K562 (cell line): Measurements from ENCODE around the gene FN1. TPM values are rescaled to one million over a fixed set of nuclear protein-coding genes. Genes with fewer than 3 reads are reported as not detected.

Experiments used
- ATAC-seq: fragments of 200-7000 bp; cut with Tn5 transposase; 3 replicates; pipeline ENCODE4 v1.9.1; 2020; ENCODE audit warnings: moderate library complexity
- BruUV-seq: library from RNA; stranded (reverse); fragments of 400-500 nt; replicated peaks from 2 replicates; lab custom pipeline; 2021; lab: Mats Ljungman, UMichigan
- CTCF ChIA-PET: fragments of 300-600 bp; formaldehyde crosslinking; extraction: SDS; loops from one replicate; lab custom pipeline; 2021; ENCODE audit warnings: low intra/inter-chr PET ratio; lab: Yijun Ruan, JAX
- POLR2A ChIA-PET: fragments of 300-600, 350-650 bp; sonication (Branson Sonifier 250); formaldehyde crosslinking; extraction: SDS; loops from one replicate; lab custom pipeline; 2021; ENCODE audit warnings: antibody characterized with exemption, inconsistent platforms; lab: Yijun Ruan, JAX
- DNase-seq, 4 experiments: peaks; one replicate each; pipeline versions ENCODE4 v3.0.0 to v3.0.0-alpha.2; 2011 to 2018; ENCODE audit warnings: low spot score in 3 of 4, mixed read lengths in 3 of 4; ENCODE audit errors: extremely low read depth in 1 of 4
- FAIRE-seq: peaks from 2 replicates; lab custom pipeline; 2011; peaks lifted over from hg19 to GRCh38; lab: Jason Lieb, UNC
- H2AFZ ChIP-seq: 2 replicates; pipeline ENCODE4 v1.6.0; 2011; ENCODE audit warnings: low read depth, low read length, control low read depth, inconsistent platforms
- H3K27ac ChIP-seq: fragments of 200-600 bp; 3 replicates; pipeline ENCODE4 v1.8.0; 2011; ENCODE audit warnings: low read depth, mild to moderate bottlenecking, control low read depth, inconsistent platforms, low read length, moderate library complexity, mixed read lengths; ENCODE audit errors: extremely low read depth
- H3K27me3 ChIP-seq, 2 experiments: fragments of 300-600 bp in 1 of 2; 2 replicates in 1 of 2; 3 replicates in 1 of 2; pipeline versions ENCODE4 v1.6.0 to v1.8.0; 2011; ENCODE audit warnings: inconsistent platforms in 2 of 2, low read length in 2 of 2, mild to moderate bottlenecking in 1 of 2, mixed read lengths in 1 of 2, moderate library complexity in 1 of 2; ENCODE audit not compliant: control insufficient read depth in 2 of 2, insufficient read depth in 2 of 2
- H3K36me3 ChIP-seq: fragments of 300-600 bp; 3 replicates; pipeline ENCODE4 v1.8.0; 2011; ENCODE audit warnings: mild to moderate bottlenecking, low read length, inconsistent platforms; ENCODE audit not compliant: control insufficient read depth, insufficient read depth
- H3K4me1 ChIP-seq, 2 experiments: fragments of 200-600 bp in 1 of 2; replicated peaks in 1 of 2; 2 replicates in 1 of 2; 3 replicates in 1 of 2; pipeline versions ENCODE4 v1.5.1 to v1.8.0; 2011; ENCODE audit warnings: inconsistent platforms in 2 of 2, low read length in 2 of 2, mild to moderate bottlenecking in 1 of 2, mixed read lengths in 1 of 2, moderate library complexity in 1 of 2; ENCODE audit not compliant: control insufficient read depth in 2 of 2, insufficient read depth in 2 of 2
- H3K4me2 ChIP-seq: 2 replicates; pipeline ENCODE4 v1.6.1; 2011; ENCODE audit warnings: low read length, control low read depth, inconsistent platforms, mixed read lengths; ENCODE audit not compliant: insufficient read depth
- H3K4me3 ChIP-seq: fragments of 200-600 bp; sonication (generic), shearing (Covaris generic); 2 replicates; pipeline ENCODE4 v1.5.1; 2016; ENCODE audit warnings: control low read depth, inconsistent platforms
- H3K79me2 ChIP-seq: fragments of 200-600 bp; 3 replicates; pipeline ENCODE4 v1.8.0; 2011; ENCODE audit warnings: low read length, inconsistent platforms; ENCODE audit not compliant: control insufficient read depth, insufficient read depth
- H3K9ac ChIP-seq, 2 experiments: 2 replicates each; pipeline versions ENCODE4 v1.6.0 to v1.6.1; 2011; ENCODE audit warnings: low read depth in 2 of 2, low read length in 2 of 2, control low read depth in 1 of 2, inconsistent platforms in 1 of 2, mild to moderate bottlenecking in 1 of 2, mixed read lengths in 1 of 2; ENCODE audit not compliant: insufficient read depth in 1 of 2
- H3K9me1 ChIP-seq: one replicate; pipeline ENCODE4 v1.6.0; 2011; ENCODE audit warnings: inconsistent platforms, mild to moderate bottlenecking, low read length, moderate library complexity; ENCODE audit not compliant: control insufficient read depth, insufficient read depth
- H3K9me3 ChIP-seq: replicated peaks from 2 replicates; pipeline ENCODE4 v1.5.1; 2011; ENCODE audit warnings: low read depth, low read length, inconsistent platforms; ENCODE audit not compliant: control insufficient read depth, insufficient read depth
- H4K20me1 ChIP-seq: replicated peaks from 2 replicates; pipeline ENCODE4 v1.6.1; 2011; ENCODE audit warnings: low read length, inconsistent platforms, mixed read lengths; ENCODE audit not compliant: control insufficient read depth, insufficient read depth
- GABPB1 ChIP-seq: sonication (generic); formaldehyde crosslinking; IDR thresholded peaks from 2 replicates; pipeline ENCODE4 v1.8.0; 2022; ENCODE audit warnings: mild to moderate bottlenecking, missing genetic modification reagents
- GTF2E2 ChIP-seq: fragments of 200-800 bp; sonication (Bioruptor generic); IDR thresholded peaks from 2 replicates; pipeline ENCODE4 v1.6.1; 2016; ENCODE audit warnings: missing genetic modification characterization, missing compliant biosample characterization
- HNRNPK ChIP-seq: fragments of 200-400 bp; formaldehyde crosslinking; IDR thresholded peaks from one replicate; pipeline ENCODE4 v1.6.1; 2018; ENCODE audit warnings: mild to moderate bottlenecking, low read depth, low read length; ENCODE audit not compliant: poor library complexity, severe bottlenecking
- IFI16 ChIP-seq: fragments of 250-450 bp; sonication (Bioruptor Pico); IDR thresholded peaks from 2 replicates; pipeline ENCODE4 v2.1.2; 2022; ENCODE audit warnings: mild to moderate bottlenecking, inconsistent platforms
- KHSRP ChIP-seq: fragments of 450-650 bp; IDR thresholded peaks from 2 replicates; pipeline ENCODE4 v1.6.1; 2017
- MBD2 ChIP-seq: sonication (generic); IDR thresholded peaks from 2 replicates; pipeline ENCODE4 v1.6.1; 2016; ENCODE audit warnings: low read depth, borderline replicate concordance
- MYBL2 ChIP-seq, 2 experiments: fragments of 450-650 bp in 1 of 2; sonication (generic) in 1 of 2; formaldehyde crosslinking in 1 of 2; IDR thresholded peaks; 2 replicates each; pipeline versions ENCODE4 v1.6.1 to v1.8.1; 2017 to 2022; ENCODE audit warnings: borderline replicate concordance in 1 of 2, inconsistent platforms in 1 of 2, low read depth in 1 of 2, mild to moderate bottlenecking in 1 of 2, missing genetic modification reagents in 1 of 2, moderate library complexity in 1 of 2
- POU5F1 ChIP-seq: fragments of 150-350 bp; IDR thresholded peaks from 2 replicates; pipeline ENCODE4 v1.6.1; 2014; ENCODE audit warnings: borderline replicate concordance, low read length, low read depth, mild to moderate bottlenecking; ENCODE audit not compliant: partially characterized antibody
- ZFPM2 ChIP-seq: fragments of 250-450 bp; sonication (Bioruptor Pico); IDR thresholded peaks from 2 replicates; pipeline ENCODE4 v1.5.1; 2022; ENCODE audit warnings: mild to moderate bottlenecking
- ZNF165 ChIP-seq: fragments of 250-450 bp; sonication (Bioruptor Pico); IDR thresholded peaks from 2 replicates; pipeline ENCODE4 v1.4.0; 2020; ENCODE audit warnings: borderline replicate concordance
- ZNF512 ChIP-seq: IDR thresholded peaks from 2 replicates; pipeline ENCODE4 v1.6.1; 2016; ENCODE audit warnings: missing genetic modification characterization, missing compliant biosample characterization
- ZNF695 ChIP-seq: fragments of 450-650 bp; formaldehyde crosslinking; IDR thresholded peaks from 2 replicates; pipeline ENCODE4 v1.4.0; 2020; ENCODE audit warnings: mild to moderate bottlenecking, moderate library complexity
- ZNF76 ChIP-seq: fragments of 250-450 bp; sonication (Bioruptor Pico); IDR thresholded peaks from 2 replicates; pipeline ENCODE4 v1.4.0; 2020; ENCODE audit warnings: mild to moderate bottlenecking, moderate library complexity, borderline replicate concordance
- WGBS: fragments of 100-300 bp; shearing (Covaris generic); methylation state at CpG from one replicate; pipeline ENCODE4 v1.1.6; 2016; ENCODE audit warnings: low coverage, mixed read lengths; ENCODE audit not compliant: insufficient coverage; ENCODE audit errors: missing lambda C conversion rate; 5-methylcytosine and 5-hydroxymethylcytosine counted together
- in situ Hi-C: fragments of 300-500 bp; cut with MboI; formaldehyde crosslinking; loops from 4 replicates; pipeline ENCODE4 v1.15.0; 2018; ENCODE audit warnings: inconsistent platforms, mixed read lengths
- intact Hi-C: fragments of 100-400 bp; cut with micrococcal nuclease; formaldehyde crosslinking; loops from 2 replicates; pipeline ENCODE4 v1.14.2; 2022
- polyA plus RNA-seq, 8 experiments: library from polyadenylated mRNA; depleted of rRNA in 4 of 8; stranded (reverse) in 5 of 8; unstranded in 3 of 8; fragments of >200 nt; fragmentation: Nextera tagmentation in 2 of 8; fragmentation: Illumina TruSeq in 1 of 8; extraction: Ambion mirVana in 2 of 8; extraction: Trizol in 1 of 8; gene quantifications; 2 replicates each; pipeline versions ENCODE4 v1.2.1 to v1.2.3, GENCODE V29; 2011 to 2014; ENCODE audit warnings: inconsistent platforms in 1 of 8, missing spikeins in 1 of 8
- total RNA-seq, 7 experiments: library from RNA; depleted of rRNA in 6 of 7; stranded (reverse); fragments of >200 nt in 6 of 7; fragmentation: Illumina TruSeq in 2 of 7; extraction: Trizol in 2 of 7; gene quantifications; 2 replicates each; pipeline versions ENCODE4 v1.2.1 to v1.2.3, GENCODE V29; 2011 to 2021; ENCODE audit warnings: low replicate concordance in 1 of 7
- TF ChIP-seq, protein P1 (sequence below): fragments of 450-650 bp; IDR thresholded peaks from 2 replicates; pipeline ENCODE4 v1.6.1; 2014; ENCODE audit warnings: low read depth, mild to moderate bottlenecking, moderate library complexity, borderline replicate concordance

FN1 gene
- total and polyA plus RNA-seq, 9 of the 15 experiments (the other 6 are each of a cell fraction or from before 2014, with no cell fraction given), result 7.4 to 19.1 (median 11.2) TPM

DNA sequence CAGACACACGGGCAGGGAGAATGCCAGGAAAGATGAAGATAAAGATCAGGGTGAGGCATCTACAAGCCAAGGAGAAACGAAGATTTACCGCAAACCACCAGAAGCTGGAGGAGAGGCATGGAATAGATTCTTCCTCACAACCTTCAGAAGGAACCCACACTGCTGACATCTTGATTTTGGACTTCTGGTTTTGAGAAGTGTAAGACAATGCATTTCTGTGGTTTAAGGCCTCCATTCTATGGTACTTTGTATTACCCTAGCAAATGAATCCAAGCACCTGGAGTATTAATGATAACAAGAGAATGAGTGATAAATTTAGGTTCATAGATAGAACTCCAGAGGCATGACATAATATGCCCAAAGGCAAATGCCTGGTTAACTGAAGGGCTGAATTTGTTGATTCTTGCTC is 11.8 kb upstream of the FN1 start:
- no peak overlapping the region for H3K9ac ChIP-seq
- no TSS peak for BruUV-seq
- in situ Hi-C loops, result no loop called here
- 17% methylated on average over 2 of the region's 3 CpGs for WGBS
- ATAC-seq, result no peak
- no peak overlapping the region for H3K27ac ChIP-seq
- TF ChIP-seq POU5F1 (no peak), ZFPM2 (CRISPR knock-in tag) (no peak), MBD2 (no peak), ZNF512 (tag) (no peak)
- TF ChIP-seq, all 486 proteins: peak for 0
- H3K27me3 ChIP-seq, result no peaks in the 10 kb centered on the region
- no peak overlapping the region for H3K4me2 ChIP-seq
- no peaks in the 10 kb centered on the region for H3K9me1 ChIP-seq
- FAIRE-seq (no peak), DNase-seq (no peak)
- ChIA-PET CTCF (no interaction called here), POLR2A (no interaction called here)
- H4K20me1 ChIP-seq, result no peaks in the 10 kb centered on the region
- H3K4me3 ChIP-seq, result no peak overlapping the region
- H3K79me2 ChIP-seq, result no peaks in the 10 kb centered on the region
- intact Hi-C loops, result loop anchor here (10.0 kb wide), 1 partner anchor 163 kb away; no protein-coding TSS in a partner anchor
- H3K9me3 ChIP-seq, result no peaks in the 10 kb centered on the region
- H3K4me1 ChIP-seq, result no peaks in the 10 kb centered on the region
- H3K36me3 ChIP-seq, result no peaks in the 10 kb centered on the region
- H2AFZ ChIP-seq, result no peak overlapping the region

DNA sequence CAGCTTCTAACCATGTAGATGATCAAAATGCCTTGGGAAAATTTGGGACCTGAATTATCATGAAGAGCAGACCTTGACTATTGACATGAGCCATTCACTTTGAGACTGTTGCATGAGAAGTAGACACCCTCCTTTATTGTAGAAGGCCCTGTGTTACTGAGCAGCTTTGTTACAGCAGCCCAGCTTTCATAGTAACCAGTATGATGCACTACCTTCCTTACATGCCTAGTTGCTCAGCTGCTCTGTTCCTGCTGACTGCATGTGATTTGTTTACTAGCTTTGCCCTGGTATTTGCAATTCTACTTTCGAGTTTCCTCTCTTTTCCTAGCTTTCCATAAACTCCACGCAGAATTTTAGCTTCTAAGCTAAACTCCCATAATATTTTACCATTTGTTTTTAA is 11.2 kb upstream of the FN1 start:
- ATAC-seq, result no peak
- no peaks in the 10 kb centered on the region for H3K79me2 ChIP-seq
- H3K9ac ChIP-seq, result no peak overlapping the region
- POLR2A ChIA-PET, result no interaction called here
- in situ Hi-C loops (no loop called here), intact Hi-C loops (loop anchor here (10.0 kb wide), 1 partner anchor 162 kb away; no protein-coding TSS in a partner anchor)
- no peak overlapping the region for H3K4me2 ChIP-seq
- FAIRE-seq, result no peak
- CTCF ChIA-PET, result no interaction called here
- no peak for DNase-seq
- H3K9me3 ChIP-seq, result no peaks in the 10 kb centered on the region
- H3K4me1 ChIP-seq, result peaks cover 0 to 5% of the 10 kb centered on the region in 2 experiments; a peak in 3 of 5 replicates
- no peaks in the 10 kb centered on the region for H3K27me3 ChIP-seq
- no TSS peak for BruUV-seq
- H4K20me1 ChIP-seq, result no peaks in the 10 kb centered on the region
- no peaks in the 10 kb centered on the region for H3K9me1 ChIP-seq
- no peaks in the 10 kb centered on the region for H3K36me3 ChIP-seq
- no peak overlapping the region for H3K27ac ChIP-seq
- H3K4me3 ChIP-seq, result no peak overlapping the region
- no peak overlapping the region for H2AFZ ChIP-seq
- WGBS, result 44% methylated on average over 2 of the region's 2 CpGs
- no peak for TF ChIP-seq ZNF165 (CRISPR knock-in tag)
- no peak for TF ChIP-seq ZNF76 (CRISPR knock-in tag)
- TF ChIP-seq GABPB1 (CRISPR knock-in tag), result no peak
- TF ChIP-seq GTF2E2 (tag), result no peak
- TF ChIP-seq ZNF695 (CRISPR knock-in tag), result no peak
- no peak for TF ChIP-seq HNRNPK
- no peak for TF ChIP-seq IFI16 (CRISPR knock-in tag)
- TF ChIP-seq KHSRP, result no peak
- TF ChIP-seq MYBL2 (IDR thresholded peaks at IDR 0.05; ENCODE audit: low read depth), result no peak
- TF ChIP-seq MYBL2 (CRISPR knock-in tag; IDR thresholded peaks at IDR 0.05; ENCODE audit: borderline replicate concordance), result no peak
- TF ChIP-seq, protein P1, sequence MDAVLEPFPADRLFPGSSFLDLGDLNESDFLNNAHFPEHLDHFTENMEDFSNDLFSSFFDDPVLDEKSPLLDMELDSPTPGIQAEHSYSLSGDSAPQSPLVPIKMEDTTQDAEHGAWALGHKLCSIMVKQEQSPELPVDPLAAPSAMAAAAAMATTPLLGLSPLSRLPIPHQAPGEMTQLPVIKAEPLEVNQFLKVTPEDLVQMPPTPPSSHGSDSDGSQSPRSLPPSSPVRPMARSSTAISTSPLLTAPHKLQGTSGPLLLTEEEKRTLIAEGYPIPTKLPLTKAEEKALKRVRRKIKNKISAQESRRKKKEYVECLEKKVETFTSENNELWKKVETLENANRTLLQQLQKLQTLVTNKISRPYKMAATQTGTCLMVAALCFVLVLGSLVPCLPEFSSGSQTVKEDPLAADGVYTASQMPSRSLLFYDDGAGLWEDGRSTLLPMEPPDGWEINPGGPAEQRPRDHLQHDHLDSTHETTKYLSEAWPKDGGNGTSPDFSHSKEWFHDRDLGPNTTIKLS, result no peak
